HepG2 (cell line): Measurements from ENCODE around the gene SELENOI. TPM values are rescaled to one million over a fixed set of nuclear protein-coding genes. Genes with fewer than 3 reads are reported as not detected.

Experiments used
- ATAC-seq: fragments of 200-7000 bp; cut with Tn5 transposase; 3 replicates; pipeline ENCODE4 v1.9.1; 2020; ENCODE audit warnings: mild to moderate bottlenecking, moderate library complexity
- BruUV-seq: library from RNA; stranded (reverse); fragments of 400-500 nt; replicated peaks from 2 replicates; lab custom pipeline; 2021; lab: Mats Ljungman, UMichigan
- CTCF ChIA-PET: fragments of 300-600 bp; formaldehyde crosslinking; extraction: SDS; loops from one replicate; lab custom pipeline; 2021; ENCODE audit warnings: low total read pairs, inconsistent platforms, low intra/inter-chr PET ratio; lab: Yijun Ruan, JAX
- POLR2A ChIA-PET: fragments of 350-600 bp; sonication (Branson Sonifier 250); formaldehyde crosslinking; loops from one replicate; lab custom pipeline; 2020; ENCODE audit warnings: antibody characterized with exemption, inconsistent platforms; lab: Yijun Ruan, JAX
- DNase-seq: peaks from one replicate; pipeline ENCODE4 v3.0.0-alpha.2; 2015; ENCODE audit warnings: low spot score
- FAIRE-seq: peaks from 3 replicates; lab custom pipeline; 2011; peaks lifted over from hg19 to GRCh38; lab: Jason Lieb, UNC
- H2AFZ ChIP-seq: one replicate; pipeline ENCODE4 v1.6.1; 2011; ENCODE audit warnings: low read length, inconsistent platforms
- H3K27ac ChIP-seq: fragments of 300-600 bp; 3 replicates; pipeline ENCODE4 v1.8.0; 2011; ENCODE audit warnings: mixed run types, mild to moderate bottlenecking, mixed read lengths, low read length, inconsistent platforms; ENCODE audit not compliant: insufficient read depth; ENCODE audit errors: extremely low read length
- H3K27me3 ChIP-seq, 2 experiments: fragments of 200-600 bp in 1 of 2; 2 replicates in 1 of 2; 3 replicates in 1 of 2; pipeline versions ENCODE4 v1.6.0 to v1.8.0; 2011; ENCODE audit warnings: low read length in 2 of 2, mild to moderate bottlenecking in 2 of 2, moderate library complexity in 2 of 2, inconsistent platforms in 1 of 2; ENCODE audit not compliant: insufficient read depth in 2 of 2, control insufficient read depth in 1 of 2
- H3K36me3 ChIP-seq, 2 experiments: fragments of 200-600 bp in 1 of 2; replicated peaks in 1 of 2; 2 replicates in 1 of 2; 3 replicates in 1 of 2; pipeline versions ENCODE4 v1.5.1 to v1.8.0; 2011; ENCODE audit warnings: low read length in 2 of 2, inconsistent platforms in 1 of 2; ENCODE audit not compliant: insufficient read depth in 2 of 2, control insufficient read depth in 1 of 2
- H3K4me1 ChIP-seq: 2 replicates; pipeline ENCODE4 v1.5.1; 2012; ENCODE audit warnings: low read length, inconsistent platforms; ENCODE audit not compliant: insufficient read depth
- H3K4me2 ChIP-seq: 2 replicates; pipeline ENCODE4 v1.6.0; 2011; ENCODE audit warnings: low read depth, low read length, inconsistent platforms
- H3K4me3 ChIP-seq, 3 experiments: fragments of 200-600 bp in 1 of 3; sonication (generic), shearing (Covaris generic) in 1 of 3; replicated peaks in 1 of 3; 2 replicates each; pipeline ENCODE4 v1.5.1; 2011 to 2016; ENCODE audit warnings: low read length in 3 of 3, inconsistent platforms in 2 of 3, low read depth in 2 of 3, mild to moderate bottlenecking in 2 of 3, control low read depth in 1 of 3, mixed read lengths in 1 of 3; ENCODE audit not compliant: insufficient read depth in 1 of 3
- H3K79me2 ChIP-seq: one replicate; pipeline ENCODE4 v1.6.1; 2011; ENCODE audit warnings: low read length, inconsistent platforms; ENCODE audit not compliant: insufficient read depth
- H3K9ac ChIP-seq: 2 replicates; pipeline ENCODE4 v1.6.0; 2011; ENCODE audit warnings: mild to moderate bottlenecking, low read depth, low read length, inconsistent platforms; ENCODE audit not compliant: insufficient read depth
- H3K9me3 ChIP-seq: 2 replicates; pipeline ENCODE4 v1.5.1; 2012; ENCODE audit warnings: mild to moderate bottlenecking, low read length
- H4K20me1 ChIP-seq: 2 replicates; pipeline ENCODE4 v1.6.0; 2011; ENCODE audit warnings: inconsistent platforms, mild to moderate bottlenecking, low read length, moderate library complexity; ENCODE audit not compliant: insufficient read depth
- HMGXB4 ChIP-seq, 2 experiments: sonication (generic) in 1 of 2; formaldehyde crosslinking in 1 of 2; IDR thresholded peaks; 2 replicates each; pipeline versions ENCODE4 v1.4.0 to v1.6.1; 2018 to 2020; ENCODE audit warnings: missing genetic modification reagents in 2 of 2, borderline replicate concordance in 1 of 2, low read depth in 1 of 2, mild to moderate bottlenecking in 1 of 2, missing biosample characterization in 1 of 2
- KDM2A ChIP-seq: sonication (generic); formaldehyde crosslinking; IDR thresholded peaks from 2 replicates; pipeline ENCODE4 v1.4.0; 2020; ENCODE audit warnings: low read depth, missing genetic modification reagents, borderline replicate concordance
- KDM5B ChIP-seq: sonication (generic); formaldehyde crosslinking; IDR thresholded peaks from 2 replicates; pipeline ENCODE4 v1.4.0; 2020; ENCODE audit warnings: missing genetic modification reagents, mild to moderate bottlenecking, borderline replicate concordance
- MAFF ChIP-seq: IDR thresholded peaks from 2 replicates; pipeline ENCODE4 v1.6.1; 2011; ENCODE audit warnings: low read depth, low read length, improper control_type of control experiment
- NFKB2 ChIP-seq: sonication (generic); formaldehyde crosslinking; IDR thresholded peaks from 2 replicates; pipeline ENCODE4 v1.4.0; 2020; ENCODE audit warnings: missing genetic modification reagents, borderline replicate concordance
- RAD21 ChIP-seq: fragments of 450-650 bp; formaldehyde crosslinking; IDR thresholded peaks from 2 replicates; pipeline ENCODE4 v1.5.0; 2020; ENCODE audit warnings: mild to moderate bottlenecking
- SALL1 ChIP-seq: sonication (generic); formaldehyde crosslinking; IDR thresholded peaks from 2 replicates; pipeline ENCODE4 v1.8.0; 2022; ENCODE audit warnings: mild to moderate bottlenecking, missing genetic modification reagents
- SPEN ChIP-seq: sonication (generic); formaldehyde crosslinking; IDR thresholded peaks from 2 replicates; pipeline ENCODE4 v1.5.1; 2020; ENCODE audit warnings: low read depth, mild to moderate bottlenecking, missing genetic modification reagents
- STAG1 ChIP-seq: sonication (generic); formaldehyde crosslinking; IDR thresholded peaks from 2 replicates; pipeline ENCODE4 v1.4.0; 2020; ENCODE audit warnings: missing genetic modification reagents
- ZBTB7A ChIP-seq: sonication (generic); formaldehyde crosslinking; IDR thresholded peaks from 2 replicates; pipeline ENCODE4 v1.8.0; 2022; ENCODE audit warnings: mild to moderate bottlenecking, missing genetic modification reagents
- ZFY ChIP-seq: sonication (generic); formaldehyde crosslinking; IDR thresholded peaks from 2 replicates; pipeline ENCODE4 v1.4.0; 2020; ENCODE audit warnings: missing genetic modification reagents
- ZNF737 ChIP-seq: sonication (generic); formaldehyde crosslinking; IDR thresholded peaks from 2 replicates; pipeline ENCODE4 v1.5.0; 2020; ENCODE audit warnings: missing genetic modification reagents, mild to moderate bottlenecking, borderline replicate concordance
- ZNF776 ChIP-seq: sonication (generic); formaldehyde crosslinking; IDR thresholded peaks from 2 replicates; pipeline ENCODE4 v1.4.0; 2020; ENCODE audit warnings: mild to moderate bottlenecking, missing genetic modification reagents
- ZSCAN21 ChIP-seq: sonication (generic); formaldehyde crosslinking; IDR thresholded peaks from 2 replicates; pipeline ENCODE4 v1.8.0; 2022; ENCODE audit warnings: mild to moderate bottlenecking, missing genetic modification reagents, moderate library complexity, borderline replicate concordance
- WGBS: methylation state at CpG from one replicate; pipeline ENCODE4 v1.1.6; 2017; ENCODE audit warnings: low lambda C conversion rate; 5-methylcytosine and 5-hydroxymethylcytosine counted together
- in situ Hi-C: cut with HindIII; loops from 2 replicates; pipeline ENCODE4 v1.10.0; 2017; ENCODE audit warnings: low pct_unique_long_range_greater_than_20kb; ENCODE audit not compliant: extremely low pct_ligation_motif_present
- intact Hi-C: fragments of 100-400 bp; cut with micrococcal nuclease; formaldehyde crosslinking; loops from one replicate; pipeline ENCODE4 v1.10.0; 2022; ENCODE audit not compliant: unreplicated experiment
- polyA plus RNA-seq, 8 experiments: library from polyadenylated mRNA; depleted of rRNA in 3 of 8; stranded (reverse) in 7 of 8; unstranded in 1 of 8; fragments of >200 nt; fragmentation: Illumina TruSeq in 4 of 8; extraction: Trizol in 4 of 8; gene quantifications; 2 replicates each; pipeline versions ENCODE4 v1.2.1 to v1.2.3, GENCODE V29; 2011 to 2016; ENCODE audit warnings: low read depth in 4 of 8, missing spikeins in 1 of 8, mixed read lengths in 1 of 8; ENCODE audit not compliant: insufficient read depth in 1 of 8
- total RNA-seq, 5 experiments: library from RNA; depleted of rRNA; stranded (reverse); fragments of >200 nt; fragmentation: Illumina TruSeq; extraction: Trizol; gene quantifications; 2 replicates each; pipeline ENCODE4 v1.2.3, GENCODE V29; 2016; ENCODE audit warnings: low read depth in 1 of 5
- TF ChIP-seq, protein P1 (sequence below): sonication (generic); formaldehyde crosslinking; IDR thresholded peaks from 2 replicates; pipeline ENCODE4 v1.4.0; 2020; ENCODE audit warnings: missing genetic modification reagents
- TF ChIP-seq, protein P2 (sequence below): sonication (generic); formaldehyde crosslinking; IDR thresholded peaks from 2 replicates; pipeline ENCODE4 v1.9.0; 2022; ENCODE audit warnings: missing genetic modification reagents, mild to moderate bottlenecking, borderline replicate concordance

Gene SELENOI
- total and polyA plus RNA-seq, 2 of the 13 experiments (the other 11 are each of a cell fraction or from before 2014, with no cell fraction given): 27.7 to 60.3 TPM

DNA sequence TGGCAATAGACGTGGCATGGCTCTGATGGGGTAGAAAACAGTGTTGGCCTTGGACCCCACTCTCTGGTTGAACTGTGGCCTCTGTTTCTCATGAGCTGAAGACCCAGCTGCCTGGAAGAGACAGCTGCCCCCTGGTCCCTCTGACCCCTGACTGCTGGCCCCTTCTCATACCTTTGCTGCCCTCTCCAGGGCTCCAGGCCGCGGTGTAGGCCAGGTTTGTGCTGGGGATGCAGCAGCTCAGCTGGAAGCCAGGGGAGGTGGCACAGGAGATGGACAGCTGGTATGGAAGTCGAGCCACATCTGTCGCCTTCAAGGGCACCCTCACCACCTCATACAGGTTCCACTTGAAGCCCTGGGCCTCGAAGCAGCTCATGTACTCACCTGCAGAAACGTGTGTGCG, 31.7 kb upstream of the SELENOI start:
- in situ Hi-C loops (no loop called here), intact Hi-C loops (no loop called here)
- Histone ChIP-seq H3K9ac (no peak overlapping the region), H3K27ac (no peak overlapping the region), H3K4me3 (no peak overlapping the region), H3K36me3 (no peaks in the 10 kb centered on the region), H3K79me2 (no peaks in the 10 kb centered on the region), H3K27me3 (peaks cover 10 to 84% of the 10 kb centered on the region in 2 experiments; a peak in 4 of 5 replicates), H4K20me1 (no peaks in the 10 kb centered on the region), H3K4me2 (no peak overlapping the region), H3K9me3 (no peaks in the 10 kb centered on the region), H3K4me1 (no peaks in the 10 kb centered on the region), H2AFZ (no peak overlapping the region)
- BruUV-seq: no TSS peak
- WGBS: 7% methylated on average over 3 of the region's 8 CpGs
- DNase-seq: peak; percentile 26
- no peak for FAIRE-seq
- peak; percentile 84 for ATAC-seq
- CTCF ChIA-PET: interaction anchor here (0.8 to 1.1 kb wide), 3 partner anchors 76 to 155 kb away, joined by 3 to 4 read pairs (median 3); no protein-coding TSS in a partner anchor
- POLR2A ChIA-PET: interaction anchor here (0.6 kb wide), 1 partner anchor 69 kb away, joined by 3 read pairs; no protein-coding TSS in a partner anchor
- TF ChIP-seq SALL1 (peak; percentile 39; the same call in 1 of the 2 replicates), KDM5B (CRISPR knock-in tag) (peak; percentile 37; the same call in 1 of the 2 replicates), MAFF (no peak), ZNF776 (CRISPR knock-in tag) (no peak), STAG1 (CRISPR knock-in tag) (peak; percentile 88), ZNF737 (no peak), RAD21 (CRISPR knock-in tag) (peak; percentile 89), HMGXB4 (CRISPR knock-in tag; IDR thresholded peaks at IDR 0.05; ENCODE audit: borderline replicate concordance in 1 of 2, low read depth in 1 of 2) (0 out of 4 replicates have a peak, but pooled peaks of 1 of the 2 experiments have one; percentile 32), KDM2A (CRISPR knock-in tag) (peak; percentile 11; the same call in 1 of the 2 replicates), NFKB2 (CRISPR knock-in tag) (0 out of 2 replicates have a peak, but pooled peaks have one; percentile 22), ZFY (peak; percentile 18; the same call in 1 of the 2 replicates), ZBTB7A (0 out of 2 replicates have a peak, but pooled peaks have one; percentile 55), SPEN (CRISPR knock-in tag) (peak; percentile 32; the same call in 1 of the 2 replicates), ZSCAN21 (CRISPR knock-in tag) (0 out of 2 replicates have a peak, but pooled peaks have one; percentile 23)
- TF ChIP-seq, protein P1, sequence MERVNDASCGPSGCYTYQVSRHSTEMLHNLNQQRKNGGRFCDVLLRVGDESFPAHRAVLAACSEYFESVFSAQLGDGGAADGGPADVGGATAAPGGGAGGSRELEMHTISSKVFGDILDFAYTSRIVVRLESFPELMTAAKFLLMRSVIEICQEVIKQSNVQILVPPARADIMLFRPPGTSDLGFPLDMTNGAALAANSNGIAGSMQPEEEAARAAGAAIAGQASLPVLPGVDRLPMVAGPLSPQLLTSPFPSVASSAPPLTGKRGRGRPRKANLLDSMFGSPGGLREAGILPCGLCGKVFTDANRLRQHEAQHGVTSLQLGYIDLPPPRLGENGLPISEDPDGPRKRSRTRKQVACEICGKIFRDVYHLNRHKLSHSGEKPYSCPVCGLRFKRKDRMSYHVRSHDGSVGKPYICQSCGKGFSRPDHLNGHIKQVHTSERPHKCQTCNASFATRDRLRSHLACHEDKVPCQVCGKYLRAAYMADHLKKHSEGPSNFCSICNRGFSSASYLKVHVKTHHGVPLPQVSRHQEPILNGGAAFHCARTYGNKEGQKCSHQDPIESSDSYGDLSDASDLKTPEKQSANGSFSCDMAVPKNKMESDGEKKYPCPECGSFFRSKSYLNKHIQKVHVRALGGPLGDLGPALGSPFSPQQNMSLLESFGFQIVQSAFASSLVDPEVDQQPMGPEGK (CRISPR knock-in tag): 0 out of 2 replicates have a peak, but pooled peaks have one; percentile 21
- TF ChIP-seq, protein P2, sequence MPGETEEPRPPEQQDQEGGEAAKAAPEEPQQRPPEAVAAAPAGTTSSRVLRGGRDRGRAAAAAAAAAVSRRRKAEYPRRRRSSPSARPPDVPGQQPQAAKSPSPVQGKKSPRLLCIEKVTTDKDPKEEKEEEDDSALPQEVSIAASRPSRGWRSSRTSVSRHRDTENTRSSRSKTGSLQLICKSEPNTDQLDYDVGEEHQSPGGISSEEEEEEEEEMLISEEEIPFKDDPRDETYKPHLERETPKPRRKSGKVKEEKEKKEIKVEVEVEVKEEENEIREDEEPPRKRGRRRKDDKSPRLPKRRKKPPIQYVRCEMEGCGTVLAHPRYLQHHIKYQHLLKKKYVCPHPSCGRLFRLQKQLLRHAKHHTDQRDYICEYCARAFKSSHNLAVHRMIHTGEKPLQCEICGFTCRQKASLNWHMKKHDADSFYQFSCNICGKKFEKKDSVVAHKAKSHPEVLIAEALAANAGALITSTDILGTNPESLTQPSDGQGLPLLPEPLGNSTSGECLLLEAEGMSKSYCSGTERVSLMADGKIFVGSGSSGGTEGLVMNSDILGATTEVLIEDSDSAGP (CRISPR knock-in tag): peak; percentile 61
